Mammary epithelial cell (primary cell): ENCODE measurements around the gene DOCK2.

Experiments
- EZH2 ChIP-seq: IDR thresholded peaks from 2 replicates; pipeline ENCODE4 v1.6.1; 2012; ENCODE audit warnings: low read length, inconsistent platforms, borderline replicate concordance
- TF ChIP-seq, protein P1 (sequence below), 2 donors: IDR thresholded peaks in 1 of 2; conservative IDR thresholded peaks in 1 of 2; 2 replicates each; pipeline ENCODE4 v1.5.1; 2011 to 2012; ENCODE audit warnings: inconsistent platforms in 2 of 2, low read length in 2 of 2, mild to moderate bottlenecking in 2 of 2, control low read depth in 1 of 2, low read depth in 1 of 2; ENCODE audit not compliant: insufficient read depth in 1 of 2; ENCODE audit errors: extremely low read depth in 1 of 2

- TF ChIP-seq, protein P1, sequence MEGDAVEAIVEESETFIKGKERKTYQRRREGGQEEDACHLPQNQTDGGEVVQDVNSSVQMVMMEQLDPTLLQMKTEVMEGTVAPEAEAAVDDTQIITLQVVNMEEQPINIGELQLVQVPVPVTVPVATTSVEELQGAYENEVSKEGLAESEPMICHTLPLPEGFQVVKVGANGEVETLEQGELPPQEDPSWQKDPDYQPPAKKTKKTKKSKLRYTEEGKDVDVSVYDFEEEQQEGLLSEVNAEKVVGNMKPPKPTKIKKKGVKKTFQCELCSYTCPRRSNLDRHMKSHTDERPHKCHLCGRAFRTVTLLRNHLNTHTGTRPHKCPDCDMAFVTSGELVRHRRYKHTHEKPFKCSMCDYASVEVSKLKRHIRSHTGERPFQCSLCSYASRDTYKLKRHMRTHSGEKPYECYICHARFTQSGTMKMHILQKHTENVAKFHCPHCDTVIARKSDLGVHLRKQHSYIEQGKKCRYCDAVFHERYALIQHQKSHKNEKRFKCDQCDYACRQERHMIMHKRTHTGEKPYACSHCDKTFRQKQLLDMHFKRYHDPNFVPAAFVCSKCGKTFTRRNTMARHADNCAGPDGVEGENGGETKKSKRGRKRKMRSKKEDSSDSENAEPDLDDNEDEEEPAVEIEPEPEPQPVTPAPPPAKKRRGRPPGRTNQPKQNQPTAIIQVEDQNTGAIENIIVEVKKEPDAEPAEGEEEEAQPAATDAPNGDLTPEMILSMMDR (conservative IDR thresholded peaks at IDR 0.05 in 1 of 2, IDR thresholded peaks at IDR 0.05 in 1 of 2; ENCODE audit: extremely low read depth in 1 of 2, insufficient read depth in 1 of 2, low read depth in 1 of 2, low read length in 2 of 2), result no peak
- no peak for TF ChIP-seq EZH2
These were observed 334.7 kb downstream of the DOCK2 start for GRCh38 chr5:169971780-169972179.
